Measurements from ENCODE around the gene GNAS-AS1.
A peak's percentile ranks its signal among the peaks of the same experiment; 100 is the strongest.

GNAS-AS1 gene

DNA sequence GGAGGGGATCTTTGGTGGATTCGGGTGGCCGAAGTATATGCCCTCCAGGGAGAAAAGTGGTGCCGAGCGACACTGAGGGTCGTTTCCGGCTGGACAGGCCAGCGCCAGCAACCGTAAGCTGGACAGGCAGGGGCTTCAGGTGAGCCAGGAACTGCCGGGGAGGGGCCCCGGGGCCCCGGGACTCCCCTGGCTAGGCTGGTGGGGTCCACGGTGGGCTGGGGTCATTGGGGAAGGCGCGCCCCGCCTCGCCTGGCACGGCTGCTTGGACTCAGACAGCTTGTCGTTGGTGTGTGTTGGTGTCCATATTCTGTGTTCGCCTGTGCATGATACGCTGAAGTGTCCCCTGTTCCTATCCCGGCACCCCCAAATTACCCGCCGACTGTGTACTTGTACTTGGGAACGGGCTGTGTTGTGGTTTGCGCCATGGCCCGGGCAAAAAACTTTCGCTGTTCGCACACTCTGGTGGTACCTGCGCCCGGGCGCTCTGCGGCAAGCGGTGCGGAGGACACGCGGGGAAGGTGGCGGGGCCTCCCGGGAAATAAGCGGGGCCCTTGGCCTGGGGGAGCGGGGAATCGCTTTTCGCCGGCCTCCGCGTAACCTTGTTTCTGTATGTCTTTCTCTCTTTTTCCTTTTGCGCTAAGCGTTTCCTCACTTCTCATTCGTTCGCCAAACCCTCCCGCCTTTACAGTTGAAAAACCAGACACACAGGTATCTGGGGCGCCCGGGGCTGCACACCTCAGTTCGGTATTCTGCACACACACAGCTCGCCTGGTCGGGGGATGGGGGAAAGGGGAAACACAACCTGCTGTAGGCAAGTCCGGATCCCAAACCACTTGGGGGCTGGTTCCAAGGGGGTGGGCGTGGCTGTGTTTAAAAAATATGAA lies 5.0 kb upstream of the GNAS-AS1 start:
- DNase-seq (ENCODE audit: low read depth): no peak

DNA sequence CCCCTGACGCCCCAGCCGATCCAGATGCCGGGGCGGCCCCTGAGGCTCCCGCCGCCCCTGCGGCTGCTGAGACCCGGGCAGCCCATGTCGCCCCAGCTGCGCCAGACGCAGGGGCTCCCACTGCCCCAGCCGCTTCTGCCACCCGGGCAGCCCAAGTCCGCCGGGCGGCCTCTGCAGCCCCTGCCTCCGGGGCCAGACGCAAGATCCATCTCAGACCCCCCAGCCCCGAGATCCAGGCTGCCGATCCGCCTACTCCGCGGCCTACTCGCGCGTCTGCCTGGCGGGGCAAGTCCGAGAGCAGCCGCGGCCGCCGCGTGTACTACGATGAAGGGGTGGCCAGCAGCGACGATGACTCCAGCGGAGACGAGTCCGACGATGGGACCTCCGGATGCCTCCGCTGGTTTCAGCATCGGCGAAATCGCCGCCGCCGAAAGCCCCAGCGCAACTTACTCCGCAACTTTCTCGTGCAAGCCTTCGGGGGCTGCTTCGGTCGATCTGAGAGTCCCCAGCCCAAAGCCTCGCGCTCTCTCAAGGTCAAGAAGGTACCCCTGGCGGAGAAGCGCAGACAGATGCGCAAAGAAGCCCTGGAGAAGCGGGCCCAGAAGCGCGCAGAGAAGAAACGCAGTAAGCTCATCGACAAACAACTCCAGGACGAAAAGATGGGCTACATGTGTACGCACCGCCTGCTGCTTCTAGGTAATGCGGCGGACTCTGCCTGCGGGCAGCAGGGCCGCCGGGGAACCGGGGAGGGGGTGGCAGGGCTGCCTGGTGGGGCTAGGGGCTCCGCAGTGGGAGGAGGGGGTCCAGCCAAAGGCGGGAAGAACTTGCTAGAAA lies 4.2 kb upstream of the GNAS-AS1 start:
- no peak for DNase-seq (ENCODE audit: low read depth)

DNA sequence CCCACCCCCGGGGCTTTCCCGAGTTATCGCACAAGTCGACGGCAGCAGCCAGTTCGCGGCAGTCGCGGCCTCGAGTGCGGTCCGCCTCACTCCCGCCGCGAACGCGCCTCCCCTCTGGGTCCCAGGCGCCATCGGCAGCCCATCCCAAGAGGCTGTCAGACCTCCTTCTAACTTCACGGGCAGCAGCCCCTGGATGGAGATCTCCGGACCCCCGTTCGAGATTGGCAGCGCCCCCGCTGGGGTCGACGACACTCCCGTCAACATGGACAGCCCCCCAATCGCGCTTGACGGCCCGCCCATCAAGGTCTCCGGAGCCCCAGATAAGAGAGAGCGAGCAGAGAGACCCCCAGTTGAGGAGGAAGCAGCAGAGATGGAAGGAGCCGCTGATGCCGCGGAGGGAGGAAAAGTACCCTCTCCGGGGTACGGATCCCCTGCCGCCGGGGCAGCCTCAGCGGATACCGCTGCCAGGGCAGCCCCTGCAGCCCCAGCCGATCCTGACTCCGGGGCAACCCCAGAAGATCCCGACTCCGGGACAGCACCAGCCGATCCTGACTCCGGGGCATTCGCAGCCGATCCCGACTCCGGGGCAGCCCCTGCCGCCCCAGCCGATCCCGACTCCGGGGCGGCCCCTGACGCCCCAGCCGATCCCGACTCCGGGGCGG lies 3.4 kb upstream of the GNAS-AS1 start:
- DNase-seq (ENCODE audit: low read depth): no peak

DNA sequence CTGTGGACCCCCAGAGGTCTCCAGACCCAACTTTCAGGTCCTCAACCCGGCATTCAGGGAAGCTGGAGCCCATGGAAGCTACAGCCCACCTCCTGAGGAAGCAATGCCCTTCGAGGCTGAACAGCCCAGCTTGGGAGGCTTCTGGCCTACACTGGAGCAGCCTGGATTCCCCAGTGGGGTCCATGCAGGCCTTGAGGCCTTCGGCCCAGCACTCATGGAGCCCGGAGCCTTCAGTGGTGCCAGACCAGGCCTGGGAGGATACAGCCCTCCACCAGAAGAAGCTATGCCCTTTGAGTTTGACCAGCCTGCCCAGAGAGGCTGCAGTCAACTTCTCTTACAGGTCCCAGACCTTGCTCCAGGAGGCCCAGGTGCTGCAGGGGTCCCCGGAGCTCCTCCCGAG lies 2.8 kb upstream of the GNAS-AS1 start:
- no peak for DNase-seq (ENCODE audit: low read depth)

DNA sequence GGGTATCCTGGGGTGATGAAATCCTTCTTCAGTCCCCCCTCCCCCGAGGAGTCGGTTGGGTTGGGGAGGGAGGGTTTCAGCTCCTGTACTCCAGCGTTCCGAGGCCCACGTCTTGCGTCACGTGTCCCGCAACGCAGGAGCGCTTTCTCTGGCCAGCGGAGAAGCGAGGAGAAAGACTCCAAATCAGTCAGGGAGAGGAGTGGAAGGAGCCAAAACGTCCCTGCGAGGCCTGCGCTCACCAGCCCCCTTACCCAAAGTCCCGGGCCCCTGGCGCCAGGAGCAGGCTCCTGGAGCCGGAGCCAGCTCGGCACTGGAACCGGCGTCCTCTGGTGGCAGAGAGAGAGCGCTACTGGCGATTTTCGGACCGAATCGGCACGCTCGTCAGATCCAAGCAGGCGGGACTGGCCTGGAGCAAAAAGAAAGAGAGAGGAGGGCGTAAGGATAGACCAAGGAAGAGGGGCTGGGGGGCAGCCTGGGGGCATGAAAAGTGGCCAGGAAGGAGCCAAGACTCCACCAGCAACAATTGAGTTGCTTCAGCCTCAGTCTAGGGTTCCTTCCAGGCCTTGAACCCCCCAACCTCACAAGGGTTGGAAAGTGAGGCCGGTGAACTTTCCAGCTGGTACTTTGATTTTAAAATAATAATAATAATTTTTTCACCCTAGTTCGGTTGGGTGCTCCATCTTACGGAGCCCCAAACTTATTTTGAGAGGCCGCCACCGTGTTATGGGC lies 2.0 kb upstream of the GNAS-AS1 start, which contains the start of gene GNAS:
Gene GNAS, plus strand, starts transcription at position 174 of the 729 bp plus-strand sequence.
- peak; percentile 28 for DNase-seq (ENCODE audit: low read depth)

DNA sequence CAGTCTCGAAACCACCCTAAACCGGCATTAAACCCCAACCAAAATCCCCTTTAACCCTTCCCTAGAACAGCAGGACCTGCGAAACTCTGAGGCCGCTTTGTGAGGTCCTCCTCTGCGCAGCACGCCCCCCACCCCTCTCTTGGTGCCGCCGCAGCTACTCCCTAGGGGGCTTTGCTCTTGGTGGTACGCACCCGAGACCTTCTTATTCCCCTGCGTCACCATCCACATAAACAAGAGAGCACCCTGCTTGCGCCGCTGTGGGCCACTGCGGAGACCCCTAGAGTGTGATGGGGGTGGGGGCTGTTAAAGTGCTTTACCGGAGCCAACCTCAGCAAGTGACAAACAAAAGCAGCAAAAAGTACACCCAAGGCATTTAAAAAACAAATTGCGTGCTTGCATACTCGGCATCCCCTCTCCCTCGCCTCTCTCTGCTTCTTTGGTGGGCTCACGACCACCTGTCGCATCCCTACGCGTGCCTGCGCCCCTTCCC lies 1.3 kb upstream of the GNAS-AS1 start:
- DNase-seq (ENCODE audit: low read depth): no peak

DNA sequence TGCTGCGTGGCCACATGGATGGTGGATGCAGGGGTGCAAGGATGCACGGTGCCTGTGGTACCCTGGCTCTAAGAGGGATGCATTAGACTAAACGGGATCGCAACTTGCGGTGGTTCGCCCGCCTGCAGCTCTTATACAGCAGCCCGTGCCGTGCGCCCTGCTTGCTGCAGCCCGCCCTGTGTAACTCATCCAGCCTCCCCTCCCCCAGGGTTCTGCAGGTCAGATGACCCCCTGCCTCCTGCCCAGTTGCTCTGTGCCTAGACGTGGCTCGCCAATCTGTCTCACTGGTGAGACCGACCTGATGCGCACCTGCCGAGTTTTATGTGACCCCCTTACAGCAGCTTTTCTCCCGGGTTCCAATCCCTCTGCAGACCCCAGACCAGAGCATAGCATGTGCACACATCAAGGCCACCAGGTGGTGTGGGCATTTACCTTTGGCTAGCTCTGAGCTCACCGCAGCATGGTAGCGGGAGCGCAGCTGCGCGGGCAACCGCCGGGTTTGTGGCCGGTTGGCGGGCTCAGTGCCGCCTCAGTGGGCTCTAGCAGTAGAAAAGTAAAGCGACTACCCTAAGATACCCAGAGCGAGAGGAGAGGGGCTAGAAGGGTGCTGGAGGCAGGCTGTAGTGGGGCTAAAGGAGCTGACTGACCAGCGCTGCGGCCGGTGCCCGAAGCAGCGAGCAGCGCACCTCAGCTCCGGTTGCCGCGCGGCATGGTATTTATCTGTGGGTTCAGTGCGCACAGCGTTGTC lies 693 bp upstream of the GNAS-AS1 start:
- no peak for DNase-seq (ENCODE audit: low read depth)

DNA sequence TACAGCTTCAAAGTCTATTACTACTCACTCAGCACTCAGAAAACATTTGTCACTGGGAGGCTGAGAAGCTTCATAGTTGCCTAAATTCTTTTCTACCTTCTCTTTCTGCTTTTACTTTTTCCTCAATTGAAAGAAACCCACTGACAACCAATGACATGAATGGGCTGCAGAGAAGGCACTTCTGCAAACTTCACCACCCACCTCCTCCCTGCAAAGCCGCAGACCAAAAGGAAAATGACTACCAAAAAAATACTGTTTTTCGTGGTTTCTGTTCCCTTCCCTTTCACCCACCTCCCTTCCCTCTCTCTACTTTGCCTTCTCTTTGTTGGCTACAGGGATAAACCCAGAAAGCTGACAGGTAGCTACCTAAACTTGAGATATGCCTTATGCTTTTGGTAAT lies 3.2 kb downstream of the GNAS-AS1 start:
- DNase-seq (ENCODE audit: low read depth): no peak

DNA sequence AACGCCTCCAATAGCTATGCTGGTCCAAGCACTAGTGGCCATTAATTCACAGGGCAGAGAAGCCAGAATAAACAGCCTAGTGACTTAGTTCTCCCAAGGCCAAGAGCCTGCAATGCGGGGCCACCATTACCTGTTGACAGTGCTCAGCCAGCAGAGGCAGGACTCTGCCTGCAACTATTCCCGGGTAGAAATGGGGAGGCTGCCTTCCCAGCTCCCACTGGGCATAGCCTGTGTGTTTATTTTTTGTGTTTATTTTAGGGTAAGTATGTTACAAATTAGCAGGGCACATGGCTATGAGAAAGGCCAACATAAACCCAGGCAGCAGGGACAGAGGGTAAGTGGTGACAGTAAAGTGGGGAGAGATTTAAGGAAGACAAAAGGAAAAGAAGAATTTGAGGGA lies 5.0 kb downstream of the GNAS-AS1 start:
- DNase-seq (ENCODE audit: low read depth): no peak

DNA sequence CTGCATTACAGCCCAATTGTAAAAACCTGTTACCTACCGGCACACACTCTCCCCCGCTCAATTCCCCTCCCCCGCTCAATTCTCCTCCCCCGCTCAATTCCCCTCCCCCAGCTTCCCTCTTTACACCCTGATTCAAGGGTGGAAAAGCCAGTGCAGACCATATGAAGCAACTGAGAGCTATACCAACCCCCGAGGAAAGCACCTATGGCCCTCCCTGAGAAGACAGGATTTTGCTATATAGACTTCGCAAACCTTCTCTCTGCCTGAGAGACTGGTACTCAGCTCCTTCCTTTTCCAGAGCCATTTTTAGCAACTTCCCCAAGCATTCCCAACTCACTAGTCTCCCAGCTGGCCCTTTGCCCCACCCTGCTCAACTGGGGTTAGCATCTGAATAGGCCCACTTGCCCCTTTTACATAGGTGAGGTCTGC lies 7.6 kb downstream of the GNAS-AS1 start:
- no peak for DNase-seq (ENCODE audit: low read depth)

DNA sequence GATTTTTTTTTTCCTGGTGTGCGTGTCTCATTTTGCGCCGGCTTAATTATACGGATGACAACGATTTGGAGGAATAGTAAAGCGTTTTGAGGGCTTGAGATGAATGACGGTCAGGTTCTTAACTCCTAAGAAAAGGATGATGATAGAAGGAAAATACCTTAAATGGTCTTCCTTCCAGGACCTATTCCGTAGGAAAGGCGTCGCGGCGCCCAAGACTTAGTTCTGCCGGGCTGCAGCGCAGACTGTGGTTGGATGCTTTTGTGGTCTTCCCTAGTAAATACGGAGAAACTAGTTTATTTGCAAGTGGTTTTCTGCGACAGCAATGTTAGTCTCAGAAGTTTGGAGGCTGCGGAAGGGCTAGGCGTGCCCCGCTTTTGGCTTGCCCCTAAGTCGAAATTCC lies 8.4 kb downstream of the GNAS-AS1 start:
- no peak for DNase-seq (ENCODE audit: low read depth)

DNA sequence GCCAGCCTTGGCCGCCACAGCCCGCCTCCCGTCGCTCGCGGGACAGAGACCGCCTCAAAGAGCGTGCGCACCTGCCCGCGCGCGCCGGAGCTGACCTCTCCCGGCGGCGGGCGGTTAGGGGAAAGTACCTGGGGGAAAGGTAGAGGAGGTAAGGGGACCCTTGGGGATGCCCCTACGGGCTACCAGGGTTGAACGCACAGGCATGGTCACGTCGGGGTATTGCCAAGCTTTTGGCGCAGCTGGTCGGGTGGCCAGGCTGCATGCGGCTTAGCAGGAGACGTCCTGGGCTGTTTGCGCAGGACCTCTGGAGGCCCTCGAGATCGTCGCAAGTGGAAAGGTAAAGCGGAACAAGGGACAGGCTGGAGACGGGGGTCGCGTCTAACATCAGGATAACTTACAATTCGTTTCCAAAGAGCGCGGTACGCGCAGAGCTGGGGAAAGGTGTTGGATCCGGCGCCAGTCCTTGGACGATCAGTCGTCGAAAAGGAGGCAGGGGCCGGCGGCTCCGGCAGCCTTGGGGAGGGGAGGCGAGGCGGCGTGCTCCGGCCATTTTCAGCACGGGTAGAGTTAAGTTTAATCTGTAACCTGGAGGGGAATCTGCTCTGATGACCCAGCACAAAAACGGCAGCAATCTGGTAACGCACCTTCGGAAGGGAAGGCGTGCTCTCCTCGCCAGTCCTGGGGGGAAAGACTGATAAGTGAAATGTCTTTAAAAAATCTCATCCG lies 9.0 kb downstream of the GNAS-AS1 start:
- DNase-seq (ENCODE audit: low read depth): no peak

DNA sequence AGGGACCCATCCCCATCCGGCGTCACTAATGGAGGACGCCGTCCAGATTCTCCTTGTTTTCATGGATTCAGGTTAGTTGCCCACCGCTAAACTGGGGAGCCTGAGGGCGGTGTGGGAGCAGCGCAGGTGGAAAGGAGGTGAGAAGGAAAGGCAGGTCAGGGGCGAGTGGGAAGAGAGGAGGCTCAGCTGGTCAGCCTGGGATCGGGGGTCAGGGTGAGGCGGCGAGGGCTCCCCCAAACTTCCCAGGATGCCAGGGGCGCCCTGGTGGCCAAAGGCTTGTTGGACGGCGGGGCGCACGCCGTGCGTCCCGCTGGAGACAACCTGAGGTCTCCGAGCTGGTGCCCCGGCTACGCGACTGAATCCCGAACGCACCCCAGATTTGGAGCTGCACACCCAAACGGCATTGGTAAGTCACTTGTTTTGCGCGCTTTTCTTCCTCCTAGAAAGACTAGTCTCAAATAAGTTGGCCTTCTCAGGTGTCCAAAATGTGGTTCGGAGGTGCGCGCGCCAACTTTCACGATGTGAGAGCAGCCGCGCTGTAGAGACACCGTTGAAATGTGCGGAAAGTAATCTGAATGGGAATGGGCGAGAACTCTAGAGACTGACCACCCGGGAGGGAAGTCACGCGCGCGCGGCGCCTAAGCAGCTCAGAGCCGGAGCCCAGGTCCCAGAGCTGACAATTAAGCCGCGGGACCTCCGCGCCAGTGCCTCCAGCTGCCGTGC lies 9.7 kb downstream of the GNAS-AS1 start:
- DNase-seq (ENCODE audit: low read depth): no peak

DNA sequence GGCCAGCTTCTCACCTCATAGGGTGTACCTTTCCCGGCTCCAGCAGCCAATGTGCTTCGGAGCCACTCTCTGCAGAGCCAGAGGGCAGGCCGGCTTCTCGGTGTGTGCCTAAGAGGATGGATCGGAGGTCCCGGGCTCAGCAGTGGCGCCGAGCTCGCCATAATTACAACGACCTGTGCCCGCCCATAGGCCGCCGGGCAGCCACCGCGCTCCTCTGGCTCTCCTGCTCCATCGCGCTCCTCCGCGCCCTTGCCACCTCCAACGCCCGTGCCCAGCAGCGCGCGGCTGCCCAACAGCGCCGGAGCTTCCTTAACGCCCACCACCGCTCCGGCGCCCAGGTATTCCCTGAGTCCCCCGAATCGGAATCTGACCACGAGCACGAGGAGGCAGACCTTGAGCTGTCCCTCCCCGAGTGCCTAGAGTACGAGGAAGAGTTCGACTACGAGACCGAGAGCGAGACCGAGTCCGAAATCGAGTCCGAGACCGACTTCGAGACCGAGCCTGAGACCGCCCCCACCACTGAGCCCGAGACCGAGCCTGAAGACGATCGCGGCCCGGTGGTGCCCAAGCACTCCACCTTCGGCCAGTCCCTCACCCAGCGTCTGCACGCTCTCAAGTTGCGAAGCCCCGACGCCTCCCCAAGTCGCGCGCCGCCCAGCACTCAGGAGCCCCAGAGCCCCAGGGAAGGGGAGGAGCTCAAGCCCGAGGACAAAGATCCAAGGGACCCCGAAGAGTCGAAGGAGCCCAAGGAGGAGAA lies 10.5 kb downstream of the GNAS-AS1 start:
- DNase-seq (ENCODE audit: low read depth): no peak

DNA sequence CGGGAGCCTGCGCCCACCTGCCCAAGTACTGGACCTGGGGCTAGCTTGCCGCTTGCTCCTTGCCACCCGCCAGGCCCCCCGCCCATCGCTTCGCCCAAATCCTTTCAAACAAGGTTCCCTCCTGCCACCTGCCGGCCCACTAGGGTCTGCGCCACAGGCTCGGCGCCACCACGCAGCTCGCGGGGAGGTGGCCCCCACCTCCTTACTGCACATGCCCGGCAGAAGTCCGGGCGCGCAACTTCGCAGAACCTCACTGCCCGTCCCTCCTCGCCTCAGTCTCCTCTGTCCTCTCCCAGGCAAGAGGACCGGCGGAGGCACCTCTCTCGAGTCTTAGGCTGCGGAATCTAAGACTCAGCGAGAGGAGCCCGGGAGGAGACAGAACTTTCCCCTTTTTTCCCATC lies 11.2 kb downstream of the GNAS-AS1 start:
- DNase-seq (ENCODE audit: low read depth): peak; percentile 40

DNA sequence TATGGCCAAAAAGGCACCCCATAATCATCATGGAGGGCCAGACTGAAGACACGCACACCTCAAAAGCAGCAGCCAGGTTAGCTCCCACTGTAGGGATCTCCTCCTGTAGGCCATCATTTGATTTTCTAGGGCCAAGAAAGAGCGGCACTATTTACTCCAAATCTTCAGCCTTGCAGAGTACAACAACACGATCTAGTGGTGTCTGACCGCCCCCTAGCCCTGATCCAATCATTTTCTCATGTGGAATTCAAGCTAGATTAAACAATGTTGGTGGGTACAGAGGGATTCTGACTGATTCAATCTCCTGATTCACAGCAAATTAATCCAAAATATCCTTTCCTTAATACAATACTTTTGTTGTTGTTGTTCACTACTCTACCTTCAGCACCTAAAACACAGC lies 12.5 kb downstream of the GNAS-AS1 start:
- no peak for DNase-seq (ENCODE audit: low read depth)

DNA sequence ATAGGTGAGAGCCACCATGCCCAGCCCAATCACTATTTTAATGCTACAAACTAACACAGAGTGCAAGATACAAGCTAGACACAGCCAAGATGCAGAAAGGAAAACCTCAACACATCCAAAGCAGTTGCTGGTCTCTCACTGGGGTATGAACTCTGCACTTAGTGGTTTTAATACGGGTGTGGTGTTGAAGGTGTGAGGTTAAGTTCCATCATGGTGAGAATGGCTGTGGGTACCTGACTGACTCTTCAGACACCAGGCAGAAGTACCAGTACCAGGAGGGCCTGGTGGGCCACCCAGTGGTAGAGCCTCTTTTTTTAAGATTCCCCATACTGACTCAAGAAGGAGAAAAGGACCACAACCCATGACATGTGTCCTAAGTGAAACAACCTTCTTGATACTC lies 13.0 kb downstream of the GNAS-AS1 start:
- DNase-seq (ENCODE audit: low read depth): no peak

DNA sequence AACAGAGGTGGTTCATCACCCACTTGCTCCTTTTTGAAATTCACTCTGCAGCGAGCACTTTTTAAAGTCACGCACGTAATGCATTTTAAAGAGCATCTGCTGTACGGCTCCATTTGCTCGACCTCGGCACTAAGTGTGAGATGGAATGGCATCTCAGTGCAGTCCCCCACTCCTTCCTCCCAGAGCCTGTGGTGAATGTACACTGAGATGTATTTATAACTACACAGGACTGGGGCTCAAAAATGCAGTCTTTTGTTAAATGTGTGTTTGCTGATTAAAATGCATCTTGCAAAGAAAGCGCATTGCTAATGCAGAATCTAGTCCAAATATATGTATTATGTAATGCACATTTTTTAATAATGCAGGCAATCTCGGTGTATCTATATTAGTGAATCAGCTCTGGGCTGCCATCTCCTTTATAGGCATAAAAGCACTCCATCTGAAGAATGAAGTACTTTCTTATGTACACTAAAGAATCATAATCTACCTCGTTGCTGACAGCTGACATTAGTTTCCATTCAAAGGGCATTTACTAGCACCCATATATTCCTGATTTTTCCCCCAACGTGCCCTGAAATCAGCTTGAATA lies 14.0 kb downstream of the GNAS-AS1 start:
- no peak for DNase-seq (ENCODE audit: low read depth)
